ENCODE data around the gene RAF1. TPM values are rescaled to one million over a fixed set of nuclear protein-coding genes. Genes with fewer than 3 reads are reported as not detected.
"Not testable (repeated sequence)": the region's sequence is repeated elsewhere in the genome, so short reads cannot be mapped to it uniquely, and the experiment has no call there.

RAF1 gene
- total RNA-seq, 1 donor from 2014 or later = 199 TPM

DNA sequence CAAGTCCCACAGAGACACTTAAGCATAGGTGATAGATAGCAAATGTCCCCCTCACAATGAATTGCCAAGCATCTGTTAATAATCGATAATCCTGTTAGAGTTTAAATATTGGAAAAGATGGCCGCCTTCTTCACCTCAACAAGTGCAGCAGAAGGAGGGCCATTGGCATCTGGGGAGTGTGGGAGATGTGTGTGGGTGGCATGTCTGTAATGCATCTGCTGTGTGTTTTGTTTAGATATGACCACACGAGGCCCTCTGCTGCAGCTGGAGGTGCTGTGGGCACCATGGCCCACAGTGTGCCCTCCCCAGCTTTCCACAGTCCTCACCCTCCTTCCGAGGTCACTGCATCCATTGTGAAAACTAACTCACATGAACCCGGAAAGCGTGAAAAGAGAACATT is 94.1 kb downstream of the RAF1 start:
- FAIRE-seq (no peak), DNase-seq (ENCODE audit: low spot score in 2 of 2) (no peak)

- DNase-seq (ENCODE audit: low spot score in 2 of 2) = no peak
- no peak for FAIRE-seq
These were observed 95.2 kb downstream of the RAF1 start for GRCh38 chr3:12568747-12569146.

- FAIRE-seq (no peak), DNase-seq (ENCODE audit: low spot score in 2 of 2) (no peak)
These were observed 96.9 kb downstream of the RAF1 start for GRCh38 chr3:12566976-12567375.

- FAIRE-seq = no peak
- no peak for DNase-seq (ENCODE audit: low spot score in 2 of 2)
These were observed 101.5 kb downstream of the RAF1 start for GRCh38 chr3:12562451-12562850.

- no peak for FAIRE-seq
- no peak for DNase-seq (ENCODE audit: low spot score in 2 of 2)
These were observed 102.5 kb downstream of the RAF1 start for GRCh38 chr3:12561397-12561796.

GRCh38 chr3:12560505-12561190 is 103.3 kb downstream of the RAF1 start:
- FAIRE-seq = no peak
- DNase-seq (ENCODE audit: low spot score in 2 of 2) = no peak

- FAIRE-seq (no peak), DNase-seq (ENCODE audit: low spot score in 2 of 2) (no peak)
These were observed 104.4 kb downstream of the RAF1 start for GRCh38 chr3:12559520-12559919.

DNA sequence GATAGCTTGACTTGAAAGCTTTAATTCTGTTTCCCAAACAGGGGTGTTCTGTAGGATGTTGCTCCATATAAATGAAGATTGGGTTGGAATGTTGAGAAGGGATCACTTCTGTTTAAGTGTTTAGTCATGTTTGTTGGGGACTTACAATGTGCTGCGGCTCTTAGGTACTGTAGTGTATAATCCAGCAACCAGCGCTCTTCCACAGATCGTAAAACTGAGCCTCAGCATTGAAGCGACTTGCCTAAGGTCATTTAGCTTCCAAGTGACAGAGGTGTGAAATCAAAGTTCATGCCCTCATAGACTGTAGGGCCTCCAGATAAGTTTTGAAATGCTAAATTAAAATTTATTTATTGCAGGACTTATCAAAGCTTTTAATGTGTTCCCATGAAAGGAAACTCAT is 105.2 kb downstream of the RAF1 start:
- FAIRE-seq = no peak
- no peak for DNase-seq (ENCODE audit: low spot score in 2 of 2)

DNA sequence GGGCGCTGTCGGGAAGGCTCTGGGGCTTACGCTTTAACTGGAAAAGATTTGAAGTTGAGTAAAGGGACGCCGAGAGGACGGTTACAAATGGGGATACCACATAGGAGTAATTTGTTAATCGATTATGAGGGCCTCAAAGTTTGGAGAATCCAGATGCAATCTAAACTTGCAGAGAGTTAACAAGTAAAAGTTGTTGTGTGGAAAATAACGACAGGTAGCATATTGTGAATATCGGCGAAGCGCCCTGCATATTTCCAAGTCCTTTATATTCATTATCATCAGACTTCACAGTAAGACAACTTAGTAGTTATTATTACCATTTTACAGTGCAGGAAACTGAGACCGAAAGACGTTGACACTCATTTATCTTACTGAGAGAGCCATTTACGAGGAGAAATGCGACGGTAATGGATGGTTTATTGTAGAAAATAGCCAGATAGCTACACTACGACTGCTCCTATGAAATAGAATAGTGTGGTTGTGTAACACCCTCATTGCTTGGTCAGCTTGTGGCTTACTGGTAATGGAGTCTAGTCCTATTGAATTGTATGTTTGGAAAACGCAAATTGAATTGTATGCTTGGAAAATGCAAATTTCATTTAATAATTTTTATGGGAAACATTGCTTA is 106.3 kb downstream of the RAF1 start:
- FAIRE-seq (no peak), DNase-seq (ENCODE audit: low spot score in 2 of 2) (no peak)

DNA sequence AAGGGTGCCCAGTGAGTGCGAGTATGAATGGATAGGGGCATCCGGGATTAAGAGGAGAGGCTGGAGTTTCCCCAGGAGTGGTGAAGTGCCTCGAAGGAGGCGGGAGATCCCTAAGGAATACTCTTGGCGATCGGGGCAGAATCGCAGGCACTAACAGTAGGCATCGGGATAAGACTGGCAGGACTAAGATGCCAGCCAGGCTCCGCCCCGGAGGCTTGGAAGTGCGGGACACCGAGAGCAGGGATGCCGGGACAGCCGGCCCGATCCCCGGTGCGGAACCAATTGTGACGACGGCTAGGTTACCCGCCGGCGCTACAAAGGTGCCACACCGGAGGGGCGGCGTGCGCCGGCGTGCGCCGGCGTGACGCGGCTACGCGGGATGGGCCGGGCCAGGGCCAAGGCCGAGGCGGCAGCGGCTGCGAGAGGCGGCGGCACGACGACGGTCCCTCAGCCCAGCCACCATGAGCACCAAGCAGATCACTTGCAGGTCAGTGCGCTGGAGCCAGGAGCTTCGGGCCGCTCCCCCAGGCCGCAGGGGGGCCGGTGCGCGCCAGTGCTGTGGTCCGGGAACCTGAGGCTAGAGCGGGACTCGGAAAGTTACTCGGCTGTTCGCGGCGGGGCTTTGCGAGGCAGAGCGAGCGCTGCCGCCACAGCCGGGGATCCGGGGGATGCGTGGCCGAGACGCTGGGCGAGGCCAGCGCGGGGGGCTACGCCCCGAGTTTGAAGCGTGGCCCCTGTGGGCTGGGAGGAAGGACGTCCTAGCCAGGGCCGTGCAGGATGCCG is 107.0 kb downstream of the RAF1 start, which contains the start of gene MKRN2:
MKRN2 (plus strand) TSS at position 398 of the 783 bp plus-strand sequence; CDS start at position 462, 64 bp downstream.
- FAIRE-seq (no peak), DNase-seq (ENCODE audit: low spot score in 2 of 2) (peak; percentile 88)

GRCh38 chr3:12556314-12556689 is 107.6 kb downstream of the RAF1 start:
- FAIRE-seq (no peak), DNase-seq (ENCODE audit: low spot score in 2 of 2) (no peak)

DNA sequence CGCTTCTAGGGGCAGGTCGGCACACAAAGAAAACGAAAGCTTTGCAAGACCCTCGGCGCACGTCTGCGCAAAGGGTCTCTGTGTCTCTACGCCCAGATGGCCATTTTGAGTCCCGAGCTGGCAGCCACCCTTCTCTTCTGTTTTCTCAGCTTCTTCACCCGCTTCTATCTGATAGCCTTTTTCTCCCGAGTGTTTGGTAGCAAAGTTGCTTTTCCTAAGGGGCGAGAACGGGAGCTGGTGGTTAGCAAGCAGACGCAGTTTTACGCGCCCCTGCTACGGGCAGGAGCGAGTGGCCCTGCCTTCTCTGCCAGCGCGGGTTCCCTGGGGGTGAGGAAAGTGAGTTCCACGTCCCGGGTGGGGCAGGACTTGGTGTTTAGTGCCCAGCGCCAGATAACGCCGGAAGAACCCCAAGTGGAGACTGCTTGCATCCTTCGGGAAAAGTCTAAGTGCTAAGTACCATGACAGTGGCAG is 110.0 kb downstream of the RAF1 start:
- DNase-seq (ENCODE audit: low spot score in 2 of 2) (no peak), FAIRE-seq (no peak)

- DNase-seq (ENCODE audit: low spot score in 2 of 2) (no peak), FAIRE-seq (no peak)
These were observed 113.8 kb downstream of the RAF1 start for GRCh38 chr3:12549971-12550760.

DNA sequence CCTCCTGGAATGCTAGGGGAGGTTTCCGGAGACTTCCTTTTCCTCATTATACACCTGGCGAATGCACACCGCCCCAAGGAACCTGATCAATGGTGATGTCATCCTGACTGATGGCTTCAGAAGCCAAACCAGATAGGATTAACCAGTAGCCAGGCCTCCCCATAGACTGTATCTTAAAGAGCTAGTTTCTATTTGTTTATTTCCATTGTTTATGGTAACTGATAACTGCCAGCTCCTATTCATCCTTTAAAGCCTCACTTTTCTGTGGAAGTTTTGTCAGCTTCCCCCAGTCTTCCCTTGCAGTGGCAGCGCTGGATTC is 118.5 kb downstream of the RAF1 start, which contains the start of gene MKRN2OS:
MKRN2OS (minus strand) TSS at position 27 of the 319 bp plus-strand sequence. CDS start 35 bp downstream, outside the sequence.
- DNase-seq (ENCODE audit: low spot score in 2 of 2) = no peak
- no peak for FAIRE-seq

DNA sequence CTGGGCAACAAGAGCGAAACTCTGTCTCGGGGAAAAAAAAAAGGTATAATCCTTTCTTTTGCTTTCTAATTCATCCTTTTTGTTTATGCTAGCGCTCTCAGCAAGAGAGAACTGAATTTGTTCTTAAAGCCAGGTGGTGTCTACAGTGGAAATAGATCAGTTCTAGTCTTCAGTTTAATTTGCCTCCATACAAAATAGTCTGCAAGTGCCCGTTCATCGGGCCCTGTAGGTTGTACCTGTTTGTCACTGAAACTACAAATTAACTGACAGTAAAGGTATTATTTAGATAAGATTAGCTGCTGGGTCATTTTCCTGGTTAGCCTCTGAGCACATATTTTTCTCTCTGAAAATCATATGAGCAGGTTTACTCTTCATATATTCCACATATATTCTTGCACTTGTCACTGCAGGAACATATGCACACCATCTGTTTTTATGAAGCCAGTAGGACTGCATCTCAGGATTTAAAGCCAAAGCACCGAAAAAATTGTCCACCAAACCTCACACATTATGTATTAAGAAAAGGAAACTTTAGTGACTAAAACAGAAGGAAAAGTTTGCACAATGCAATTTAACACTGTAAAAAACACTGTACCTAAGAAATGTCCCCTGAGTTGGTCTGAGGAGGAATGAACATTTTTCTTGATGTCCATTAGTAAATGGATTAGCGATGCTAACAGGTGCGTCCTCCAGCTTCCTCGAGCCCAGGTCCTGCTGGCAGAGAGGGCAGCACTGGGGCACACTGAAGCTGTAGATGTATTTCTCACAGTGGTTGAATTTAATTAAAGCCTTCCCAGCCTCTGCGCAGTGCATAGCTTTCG is 119.1 kb downstream of the RAF1 start:
- no peak for FAIRE-seq
- no peak for DNase-seq (ENCODE audit: low spot score in 2 of 2)

DNA sequence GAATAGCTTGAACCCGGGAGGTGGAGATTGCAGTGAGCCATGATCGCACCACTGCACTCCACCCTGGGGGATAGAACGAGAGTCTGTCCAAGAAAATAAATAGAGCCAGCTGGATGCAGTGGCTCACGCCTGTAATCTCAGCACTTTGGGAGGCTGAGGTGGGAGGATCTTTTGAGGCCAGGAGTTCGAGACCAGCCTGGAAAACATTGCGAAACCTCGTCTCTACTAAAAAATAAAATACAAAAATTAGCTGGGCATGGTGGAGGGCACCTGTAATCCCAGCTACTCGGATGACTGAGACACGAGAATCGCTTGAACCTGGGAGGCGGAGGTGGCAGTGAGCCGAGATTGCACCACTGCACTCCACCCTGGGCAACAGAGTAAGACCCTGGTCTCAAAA is 120.4 kb downstream of the RAF1 start:
- not testable (repeated sequence) for DNase-seq (ENCODE audit: low spot score in 2 of 2); FAIRE-seq

DNA sequence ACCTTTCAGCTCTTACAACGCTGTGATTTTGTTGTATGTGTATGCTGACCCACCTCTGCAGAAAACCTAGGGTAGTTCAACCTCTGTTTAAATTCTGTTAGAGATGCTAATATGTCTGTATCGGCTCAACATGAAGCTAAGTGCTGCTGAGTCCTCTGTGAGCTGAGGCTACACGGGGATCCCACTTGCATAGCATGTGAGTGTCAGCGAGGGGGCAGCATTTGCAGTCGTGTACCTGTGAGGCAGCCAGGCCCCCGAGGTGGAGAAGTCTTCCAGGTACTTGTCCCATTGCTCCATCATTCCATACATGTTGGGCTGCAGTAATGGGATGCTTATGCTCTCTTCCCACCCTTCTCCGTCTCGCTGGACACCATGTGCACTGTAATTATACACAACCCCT is 122.3 kb downstream of the RAF1 start:
- FAIRE-seq = no peak

GRCh38 chr3:12536423-12536822 is 127.5 kb downstream of the RAF1 start:
- FAIRE-seq (no peak), DNase-seq (ENCODE audit: low spot score in 2 of 2) (no peak)

More for the DNA sequence above, 122.3 kb downstream of the RAF1 start:
- DNase-seq (ENCODE audit: low spot score in 2 of 2) = no peak
